Choroid plexus epithelial cell (primary cell): ENCODE measurements around the gene RAB7A.

Experiments
- DNase-seq: peaks from one replicate; pipeline ENCODE4 v3.0.0-alpha.2; 2010; ENCODE audit warnings: low read depth
- H3K4me3 ChIP-seq: 2 replicates; pipeline ENCODE4 v1.5.1; 2011; ENCODE audit warnings: low read depth, mild to moderate bottlenecking, control low read depth, low read length, moderate library complexity
- CTCF ChIP-seq: conservative IDR thresholded peaks from 2 replicates; pipeline ENCODE4 v1.5.1; 2011; ENCODE audit warnings: low read depth, mild to moderate bottlenecking, control low read depth, inconsistent platforms, low read length, moderate library complexity

The RAB7A gene

GRCh38 chr3:128803307-128803706, 77.3 kb downstream of the RAB7A start:
- no peak for TF ChIP-seq CTCF
- DNase-seq = no peak
- no peak overlapping the region for H3K4me3 ChIP-seq

- TF ChIP-seq CTCF = no peak
- H3K4me3 ChIP-seq = no peak overlapping the region
- DNase-seq = peak; percentile 61
Observed at GRCh38 chr3:128804017-128804810, 78.2 kb downstream of the RAB7A start.

- no peak for DNase-seq
- no peak overlapping the region for H3K4me3 ChIP-seq
- TF ChIP-seq CTCF = no peak
Observed at GRCh38 chr3:128804811-128805155, 78.8 kb downstream of the RAB7A start.

GRCh38 chr3:128805772-128806171, 79.8 kb downstream of the RAB7A start:
- TF ChIP-seq CTCF = no peak
- no peak overlapping the region for H3K4me3 ChIP-seq
- DNase-seq = no peak

- H3K4me3 ChIP-seq = no peak overlapping the region
- DNase-seq = no peak
- TF ChIP-seq CTCF = no peak
Observed at GRCh38 chr3:128806588-128806987, 80.6 kb downstream of the RAB7A start.

GRCh38 chr3:128807186-128807830, 81.3 kb downstream of the RAB7A start:
- TF ChIP-seq CTCF = no peak
- H3K4me3 ChIP-seq = no peak overlapping the region
- no peak for DNase-seq

GRCh38 chr3:128808672-128809071, 82.7 kb downstream of the RAB7A start:
- TF ChIP-seq CTCF = no peak
- no peak overlapping the region for H3K4me3 ChIP-seq
- DNase-seq = no peak
